Raji (cell line): ENCODE results near the gene EPC2.

Experiments
- POLR2A ChIP-seq: IDR thresholded peaks from 2 replicates; pipeline ENCODE4 v1.6.1; 2011; ENCODE audit warnings: low read depth, low read length, control low read depth; ENCODE audit not compliant: insufficient read depth

Gene EPC2

DNA sequence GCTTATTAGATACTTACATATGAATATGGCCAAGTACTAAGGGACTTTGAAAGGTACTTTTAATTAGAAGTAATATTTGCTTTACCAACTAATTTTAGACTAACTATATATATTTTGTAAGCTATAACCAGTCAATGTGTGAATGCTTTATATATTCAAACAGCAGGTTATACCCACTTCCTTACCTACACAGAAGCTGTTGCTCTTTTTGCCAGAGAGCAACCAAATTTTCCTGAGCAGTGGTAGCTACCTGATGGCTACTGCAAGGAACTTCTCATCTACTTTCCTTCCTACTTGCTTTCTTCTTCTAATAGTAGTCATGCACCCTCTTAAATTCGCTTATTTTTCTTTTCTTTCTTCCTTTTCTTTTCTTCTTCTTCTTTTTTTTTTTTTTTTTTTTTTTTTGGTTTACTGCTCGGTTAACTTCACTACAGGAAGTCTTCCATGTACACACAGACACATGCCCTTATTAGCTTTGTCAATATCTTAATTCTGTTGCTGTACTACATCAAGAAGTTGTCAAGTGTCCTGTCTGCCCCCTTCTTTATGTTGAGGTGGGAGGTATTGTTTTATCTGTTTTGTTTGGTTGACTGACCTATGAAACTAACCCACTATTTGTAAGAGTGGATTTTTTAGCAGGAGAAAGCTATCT lies 95.0 kb downstream of the EPC2 start:
- no peak for TF ChIP-seq POLR2A

DNA sequence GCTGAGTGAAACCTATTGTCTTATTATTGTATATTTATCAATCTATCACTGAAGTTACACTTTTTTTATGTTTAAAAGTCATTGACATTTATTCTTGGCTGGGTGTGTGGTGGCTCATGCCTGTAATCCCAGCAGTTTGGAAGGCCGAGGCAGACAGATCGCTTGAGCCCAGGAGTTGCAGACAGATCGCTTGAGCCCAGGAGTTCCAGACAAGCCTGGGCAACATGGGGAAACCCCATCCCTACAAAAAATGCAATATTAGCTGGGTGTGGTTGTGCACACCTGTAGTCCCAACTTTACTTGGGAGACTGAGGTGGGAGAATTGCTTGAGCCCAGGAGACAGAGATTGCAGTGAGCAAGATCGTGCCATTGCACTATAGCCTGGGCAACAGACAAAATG lies 97.8 kb downstream of the EPC2 start:
- no peak for TF ChIP-seq POLR2A

DNA sequence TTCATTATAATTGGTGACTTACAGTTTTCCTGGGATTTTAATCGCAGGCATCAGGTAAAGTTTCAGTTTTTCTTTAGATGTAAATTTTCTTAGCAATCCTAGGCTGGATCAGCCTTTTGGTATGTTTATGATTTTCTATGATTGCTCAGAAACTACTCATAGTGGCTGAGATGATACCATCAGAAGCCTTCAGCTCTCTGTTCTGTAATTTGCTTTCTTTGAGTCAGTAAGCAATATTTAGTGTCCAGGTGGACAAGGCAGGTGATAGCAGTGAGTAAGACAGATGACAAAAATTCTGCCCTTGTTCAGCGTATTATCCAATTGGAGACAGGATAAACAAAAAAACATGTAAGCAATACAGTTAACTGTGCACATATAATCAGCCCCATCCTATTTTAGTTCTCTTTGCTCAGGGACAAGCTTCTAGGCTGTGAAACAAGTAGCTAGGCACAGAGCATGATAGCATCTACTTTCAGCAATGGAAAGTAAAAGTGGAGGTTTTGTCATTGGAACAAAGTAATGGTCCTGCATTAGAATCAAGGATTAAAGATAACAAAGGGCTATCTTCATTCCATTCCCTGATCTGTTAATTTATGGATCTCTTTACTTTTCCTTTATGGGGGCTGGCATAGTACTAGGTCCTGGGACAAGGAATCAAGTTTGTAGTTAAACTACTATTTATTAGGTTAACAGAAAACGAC lies 100.8 kb downstream of the EPC2 start:
- TF ChIP-seq POLR2A: no peak

DNA sequence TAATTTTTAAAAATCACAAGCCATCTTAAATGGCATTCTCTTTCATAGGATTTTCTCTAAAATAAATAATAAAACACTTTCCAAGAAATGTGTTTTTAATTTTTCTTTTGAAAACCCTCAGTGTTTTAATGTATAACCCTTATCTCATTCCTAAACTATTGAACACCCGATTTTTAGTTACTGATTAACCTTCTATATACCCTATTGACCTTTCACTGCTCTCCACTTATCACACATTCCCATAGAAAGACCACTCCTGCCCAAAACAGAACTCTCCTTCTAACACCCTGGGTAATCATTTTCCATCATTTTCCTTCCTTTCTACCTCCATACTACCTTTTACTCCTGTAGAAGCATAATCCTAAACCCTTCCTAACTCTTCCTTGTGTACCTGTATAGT lies 102.4 kb downstream of the EPC2 start:
- no peak for TF ChIP-seq POLR2A

DNA sequence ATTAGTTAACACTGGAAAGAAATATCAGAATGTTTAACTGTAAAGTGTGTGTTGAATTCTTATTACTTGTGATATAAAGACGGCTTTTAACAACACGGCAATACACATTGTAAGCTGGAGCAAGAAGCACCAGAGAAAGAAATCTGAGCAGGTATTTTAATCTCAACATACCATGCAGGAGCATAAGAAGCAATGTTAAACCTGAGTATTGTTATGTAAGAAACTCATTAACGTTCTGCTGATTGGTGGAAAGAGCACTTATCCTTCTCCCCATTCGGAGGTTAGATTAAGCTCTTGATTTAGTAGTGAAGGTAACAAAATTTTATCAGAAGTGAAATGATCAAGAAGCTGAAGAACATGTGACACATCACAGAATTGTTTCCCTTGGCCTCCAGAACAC lies 107.4 kb downstream of the EPC2 start:
- no peak for TF ChIP-seq POLR2A

DNA sequence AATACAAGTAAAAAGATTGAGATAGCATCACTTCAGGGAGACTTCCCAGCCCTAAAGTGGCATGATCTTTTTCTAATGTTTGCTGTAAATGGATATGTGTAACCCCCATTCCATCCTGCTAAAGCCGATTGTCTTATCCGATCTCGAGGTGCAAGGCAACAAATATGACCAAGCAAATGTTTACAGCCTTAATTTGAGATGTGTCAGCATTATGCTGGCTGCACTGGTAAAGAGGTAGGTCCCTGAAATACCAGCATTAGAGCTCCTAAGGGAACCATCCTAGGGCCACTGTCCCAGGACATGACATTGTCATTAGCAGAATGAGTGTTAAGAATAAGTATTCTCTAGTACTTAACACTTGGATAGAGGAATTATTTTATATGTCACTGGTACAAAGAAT lies 108.4 kb downstream of the EPC2 start:
- no peak for TF ChIP-seq POLR2A

DNA sequence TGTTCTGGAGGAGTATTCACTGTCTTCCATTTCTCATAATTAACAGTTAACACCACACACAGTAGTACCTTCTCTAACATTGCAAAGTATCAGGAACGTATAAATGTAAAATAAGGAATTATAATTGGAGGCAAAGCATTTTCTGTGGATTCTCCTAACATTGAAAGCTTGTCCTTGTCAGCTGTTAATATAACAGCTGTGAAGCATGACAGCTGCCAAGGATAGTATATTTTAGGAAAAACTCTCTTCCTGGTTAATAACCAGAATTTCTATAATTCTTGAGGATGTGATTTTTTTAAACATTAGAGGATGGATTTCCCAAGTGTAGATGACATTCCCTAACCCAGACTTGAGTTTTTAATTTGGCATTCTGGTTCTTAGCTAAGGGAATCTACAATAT lies 110.3 kb downstream of the EPC2 start:
- no peak for TF ChIP-seq POLR2A

DNA sequence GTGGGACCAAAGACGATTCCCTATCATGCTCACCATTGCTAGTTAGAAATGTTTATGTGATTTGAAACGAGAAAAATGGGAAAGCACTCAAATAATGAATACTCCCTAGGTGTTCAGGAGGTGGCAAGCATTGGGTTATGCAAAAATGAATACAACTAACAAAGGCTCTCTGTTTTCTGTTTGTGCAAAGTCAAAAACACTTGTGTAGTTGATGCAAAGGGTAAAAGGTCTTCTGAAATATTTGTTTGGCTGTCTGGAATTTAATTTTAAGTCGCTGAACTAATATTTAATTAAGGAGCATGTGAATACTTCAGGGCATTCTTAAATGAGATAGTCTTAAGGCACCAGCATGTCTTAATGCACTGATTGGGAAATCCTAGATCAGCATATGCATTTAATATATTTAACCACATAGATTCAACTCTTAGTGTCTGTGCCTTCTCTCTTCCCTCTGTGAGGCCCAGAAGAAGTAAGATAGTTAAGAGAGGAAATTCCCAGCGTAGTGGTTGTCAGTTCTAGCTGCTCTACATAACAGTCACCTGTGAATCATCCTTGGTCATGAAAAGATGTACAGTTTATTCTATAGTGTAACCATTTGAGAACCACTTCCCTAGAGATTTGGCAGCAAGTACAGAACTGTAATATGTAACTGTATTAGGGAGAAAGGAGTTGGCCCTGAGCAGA lies 111.9 kb downstream of the EPC2 start:
- no peak for TF ChIP-seq POLR2A

DNA sequence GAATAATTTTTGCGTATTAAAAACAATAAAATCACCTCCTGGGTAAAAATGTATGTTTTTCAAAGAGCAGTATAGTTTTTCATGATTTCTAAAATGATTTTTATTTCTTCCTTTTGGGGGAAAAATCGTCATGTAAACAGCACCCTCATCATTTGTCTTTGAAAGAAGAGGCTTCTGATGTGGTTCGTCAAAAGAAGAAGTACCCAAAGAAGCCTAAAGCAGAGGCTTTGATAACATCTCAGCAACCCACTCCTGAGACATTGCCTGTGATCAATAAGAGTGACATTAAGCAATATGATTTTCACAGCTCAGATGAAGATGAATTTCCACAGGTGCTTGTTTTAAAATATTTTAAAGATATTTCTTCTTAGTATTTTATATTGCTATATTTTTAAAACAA lies 120.3 kb downstream of the EPC2 start:
- no peak for TF ChIP-seq POLR2A

DNA sequence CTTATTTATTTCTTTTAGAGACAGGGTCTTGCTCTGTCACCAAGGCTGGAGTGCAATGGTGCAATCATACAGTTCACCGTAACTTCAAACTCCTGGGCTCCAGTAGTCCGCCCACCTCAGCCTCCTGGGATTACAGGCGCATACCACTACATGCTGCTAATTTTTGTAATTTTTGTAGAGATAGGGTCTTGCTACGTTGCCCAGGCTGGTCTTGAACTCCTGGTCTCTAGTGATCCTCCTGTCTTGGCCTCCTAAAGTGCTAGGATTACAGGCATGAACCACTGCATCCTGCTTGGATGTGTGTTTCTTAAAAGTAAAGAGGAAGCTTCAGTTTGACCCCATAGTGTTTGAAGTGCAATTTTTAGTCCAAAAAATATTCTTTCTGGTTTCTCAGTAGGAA lies 125.5 kb downstream of the EPC2 start:
- no peak for TF ChIP-seq POLR2A

DNA sequence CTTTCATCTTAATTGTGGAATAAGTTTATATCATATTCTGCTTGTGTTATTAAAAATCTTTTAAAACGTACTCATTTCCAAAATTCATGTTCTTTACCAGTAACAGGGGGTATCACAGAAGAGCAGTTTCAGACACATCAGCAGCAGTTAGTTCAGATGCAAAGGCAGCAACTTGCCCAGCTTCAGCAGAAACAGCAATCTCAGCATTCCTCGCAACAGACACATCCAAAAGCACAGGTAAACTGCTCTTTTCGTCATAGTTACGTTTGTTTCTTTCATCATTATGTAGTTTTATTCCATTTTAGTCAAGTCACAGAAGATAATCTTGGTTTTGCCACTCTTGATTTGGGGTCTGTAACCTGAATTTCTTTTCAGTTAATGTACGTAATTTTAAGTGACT lies 137.0 kb downstream of the EPC2 start:
- no peak for TF ChIP-seq POLR2A

DNA sequence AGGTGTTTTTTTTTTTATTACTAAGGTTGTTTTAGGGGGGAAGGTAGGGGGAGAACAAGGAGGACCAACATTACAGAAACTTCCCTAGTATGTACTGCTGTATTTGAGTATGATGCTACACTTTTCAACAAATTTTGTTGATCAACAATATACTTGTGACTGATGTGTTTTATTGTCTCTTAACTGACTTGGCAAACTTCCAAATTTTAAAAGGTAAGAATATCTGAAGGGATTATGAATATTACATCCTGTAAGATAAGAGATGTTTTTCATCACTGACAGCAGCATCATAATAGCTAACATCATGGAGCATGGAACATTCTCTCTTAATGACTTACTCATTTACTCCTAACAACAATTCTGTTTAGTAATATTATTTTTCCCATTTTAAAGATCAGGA lies 144.5 kb downstream of the EPC2 start:
- TF ChIP-seq POLR2A: no peak

DNA sequence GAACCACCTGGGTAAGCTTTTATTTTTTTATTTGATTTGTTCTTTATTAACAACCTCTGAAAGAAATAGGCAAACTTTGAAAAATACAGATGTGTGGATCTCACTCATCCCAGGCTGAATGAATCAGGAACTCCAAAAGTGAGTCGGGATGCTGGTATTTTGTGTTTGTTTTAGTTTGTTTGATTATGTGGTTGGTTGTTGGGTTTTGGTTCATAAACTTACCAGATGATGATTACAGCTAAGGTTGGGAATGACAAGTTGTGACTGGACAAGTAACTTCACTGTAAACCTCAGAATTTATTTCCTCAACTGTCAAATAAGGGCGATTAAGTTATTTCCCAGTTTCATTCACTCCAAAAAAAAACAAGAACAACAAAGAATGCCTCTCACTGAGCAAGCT lies 150.0 kb downstream of the EPC2 start:
- no peak for TF ChIP-seq POLR2A

DNA sequence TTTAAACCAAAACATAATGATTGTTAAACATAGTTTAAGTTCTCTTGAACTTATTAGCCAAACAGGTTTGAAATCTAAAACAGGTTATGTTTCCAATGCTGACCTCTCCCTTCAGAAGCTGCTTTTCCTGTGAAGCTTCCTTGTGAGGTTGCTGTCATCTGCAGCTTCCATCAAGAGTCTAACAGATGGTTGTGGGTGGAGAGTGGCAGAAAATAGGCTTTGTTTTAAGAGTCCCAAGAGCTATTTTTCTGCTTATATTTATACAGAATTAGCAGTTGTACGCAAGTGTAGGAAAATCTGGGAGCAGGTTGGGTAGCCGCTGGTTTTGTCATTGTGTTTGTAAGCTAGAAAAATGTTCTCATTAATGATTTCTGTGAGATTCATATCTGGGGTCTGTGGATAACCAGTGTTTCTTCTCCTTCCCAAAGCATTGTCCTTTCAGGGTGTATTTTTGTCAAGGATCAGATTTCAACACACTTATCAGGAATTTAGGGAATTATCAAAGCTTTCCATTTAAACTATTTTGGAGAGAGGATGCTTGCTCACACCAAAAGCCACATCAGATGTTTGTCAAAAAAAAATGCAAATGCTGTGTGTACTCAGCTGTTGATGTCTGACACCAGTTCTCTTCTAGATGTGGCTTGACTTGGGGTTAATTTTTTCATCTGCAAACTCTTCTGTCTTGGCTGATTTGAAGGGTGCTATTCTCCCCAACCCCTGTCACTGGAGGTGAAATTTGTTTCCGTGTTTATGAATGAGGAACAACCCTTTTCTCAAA lies 152.4 kb downstream of the EPC2 start:
- no peak for TF ChIP-seq POLR2A

DNA sequence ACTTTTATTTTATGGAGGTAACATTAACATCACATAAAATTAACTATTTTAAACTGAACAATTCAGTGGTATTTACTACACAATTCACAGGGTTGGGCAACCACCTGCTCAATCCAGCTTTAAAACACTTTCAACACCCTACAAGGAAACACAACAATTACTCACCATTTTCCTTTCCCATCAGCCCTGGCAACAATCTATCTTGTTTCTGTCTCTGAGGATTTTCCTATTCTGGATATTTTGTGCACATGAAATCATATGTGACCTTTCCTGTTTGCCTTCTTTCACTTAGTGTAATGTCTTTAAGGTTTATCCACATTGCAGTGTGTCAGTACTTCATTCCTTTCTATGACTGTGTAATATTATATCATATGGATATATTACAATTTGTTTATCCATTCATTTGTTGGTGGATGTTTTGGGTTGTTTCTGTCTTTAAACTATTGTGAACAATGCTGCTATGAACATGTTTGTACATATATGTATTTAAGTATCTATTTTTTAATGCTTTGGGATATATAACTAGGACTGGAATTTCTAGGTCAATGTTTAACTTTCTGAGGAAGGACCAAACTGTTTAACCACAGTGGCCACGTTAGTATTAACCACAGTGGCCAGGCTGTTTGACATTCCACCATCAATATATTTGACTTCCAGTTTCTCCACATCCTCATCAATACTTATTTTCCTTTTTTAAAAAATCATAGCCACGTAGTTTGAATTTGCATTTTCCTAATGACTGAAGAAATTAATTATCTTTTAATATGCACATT lies 158.1 kb downstream of the EPC2 start:
- no peak for TF ChIP-seq POLR2A
